A549 (cell line): ENCODE measurements around the gene CALCB.

Source experiments
- EP300 ChIP-seq, 2 experiments: fragments of >200 bp; sonication (Bioruptor Twin); formaldehyde crosslinking; IDR thresholded peaks; 2 replicates in 1 of 2; 3 replicates in 1 of 2; pipeline ENCODE4 v1.6.1; 2016 to 2017
- HOXA7 ChIP-seq: fragments of 250-450 bp; sonication (Bioruptor Pico); IDR thresholded peaks from 2 replicates; pipeline ENCODE4 v1.5.0; 2020; ENCODE audit warnings: mild to moderate bottlenecking, moderate library complexity
- MAZ ChIP-seq: fragments of 150-350 bp; IDR thresholded peaks from 2 replicates; pipeline ENCODE4 v1.6.1; 2014; ENCODE audit warnings: antibody characterized with exemption, low read depth, low read length, borderline replicate concordance
- POLR2A ChIP-seq: IDR thresholded peaks from 2 replicates; pipeline ENCODE4 v1.6.1; 2012; ENCODE audit warnings: mild to moderate bottlenecking, low read length
- RAD21 ChIP-seq, 2 experiments: fragments of >200 bp in 1 of 2; sonication (Bioruptor Twin) in 1 of 2; formaldehyde crosslinking in 1 of 2; IDR thresholded peaks in 1 of 2; conservative IDR thresholded peaks in 1 of 2; 2 replicates in 1 of 2; 3 replicates in 1 of 2; pipeline ENCODE4 v1.6.1; 2012 to 2018; ENCODE audit warnings: inconsistent platforms in 1 of 2
- REST ChIP-seq: fragments of 200-600 bp; sonication (generic); IDR thresholded peaks from 2 replicates; pipeline ENCODE4 v1.6.1; 2016; ENCODE audit warnings: antibody characterized with exemption, mild to moderate bottlenecking, moderate library complexity
- ZC3H11A ChIP-seq: fragments of 450-650 bp; IDR thresholded peaks from 2 replicates; pipeline ENCODE4 v1.6.1; 2014; ENCODE audit warnings: antibody characterized with exemption, mild to moderate bottlenecking
- TF ChIP-seq, protein P1 (sequence below): fragments of >200 bp; sonication (Bioruptor Twin); formaldehyde crosslinking; IDR thresholded peaks from 3 replicates; pipeline ENCODE4 v1.5.1; 2016
- TF ChIP-seq, protein P2 (sequence below): IDR thresholded peaks from 2 replicates; pipeline ENCODE4 v1.6.1; 2012

DNA sequence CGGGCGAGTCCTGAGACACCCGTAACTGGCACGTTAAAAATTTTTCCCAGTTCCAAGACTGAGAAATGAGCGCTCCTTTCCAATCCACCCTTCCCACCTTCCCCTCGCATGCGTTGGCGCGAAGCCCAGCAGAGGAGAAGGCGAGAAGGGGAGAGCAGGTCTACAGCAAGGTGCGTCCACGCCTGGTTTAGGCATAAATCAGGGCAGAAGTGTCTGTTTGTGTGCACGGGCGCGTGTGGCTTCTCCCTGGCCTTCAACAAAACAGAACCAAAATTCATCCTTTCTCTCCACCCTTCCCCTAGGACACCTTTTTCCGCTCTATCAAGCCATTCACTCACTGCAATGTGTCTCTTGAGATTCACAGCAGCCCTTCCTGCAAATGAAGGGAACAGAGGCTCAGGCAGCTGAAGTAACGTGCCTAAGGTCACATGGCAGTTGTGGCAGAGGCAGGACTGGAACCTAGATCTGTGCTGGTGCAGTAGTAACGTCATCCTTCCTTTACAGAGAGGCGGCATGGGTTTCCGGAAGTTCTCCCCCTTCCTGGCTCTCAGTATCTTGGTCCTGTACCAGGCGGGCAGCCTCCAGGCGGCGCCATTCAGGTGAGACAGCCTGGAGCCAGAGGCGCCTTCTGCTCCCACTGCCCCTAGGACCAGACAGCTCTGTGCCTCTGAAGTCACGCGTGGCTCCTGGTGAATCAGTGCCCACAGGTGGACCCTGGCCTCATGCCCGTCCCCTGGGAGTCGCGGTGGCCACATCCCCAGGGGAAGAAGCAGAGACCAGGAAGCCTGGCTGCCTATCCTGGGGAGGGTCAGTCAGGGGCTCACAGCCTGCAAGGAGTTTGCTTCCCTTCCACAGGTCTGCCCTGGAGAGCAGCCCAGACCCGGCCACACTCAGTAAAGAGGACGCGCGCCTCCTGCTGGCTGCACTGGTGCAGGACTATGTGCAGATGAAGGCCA lies 1.1 kb downstream of the CALCB start:
- TF ChIP-seq ZC3H11A (no peak), MAZ (no peak), REST (no peak), EP300 (IDR thresholded peaks at IDR 0.05) (no peak), POLR2A (no peak), RAD21 (conservative IDR thresholded peaks at IDR 0.05 in 1 of 2, IDR thresholded peaks at IDR 0.05 in 1 of 2) (peak; percentile 79 to 80), HOXA7 (no peak)
- TF ChIP-seq, protein P1, sequence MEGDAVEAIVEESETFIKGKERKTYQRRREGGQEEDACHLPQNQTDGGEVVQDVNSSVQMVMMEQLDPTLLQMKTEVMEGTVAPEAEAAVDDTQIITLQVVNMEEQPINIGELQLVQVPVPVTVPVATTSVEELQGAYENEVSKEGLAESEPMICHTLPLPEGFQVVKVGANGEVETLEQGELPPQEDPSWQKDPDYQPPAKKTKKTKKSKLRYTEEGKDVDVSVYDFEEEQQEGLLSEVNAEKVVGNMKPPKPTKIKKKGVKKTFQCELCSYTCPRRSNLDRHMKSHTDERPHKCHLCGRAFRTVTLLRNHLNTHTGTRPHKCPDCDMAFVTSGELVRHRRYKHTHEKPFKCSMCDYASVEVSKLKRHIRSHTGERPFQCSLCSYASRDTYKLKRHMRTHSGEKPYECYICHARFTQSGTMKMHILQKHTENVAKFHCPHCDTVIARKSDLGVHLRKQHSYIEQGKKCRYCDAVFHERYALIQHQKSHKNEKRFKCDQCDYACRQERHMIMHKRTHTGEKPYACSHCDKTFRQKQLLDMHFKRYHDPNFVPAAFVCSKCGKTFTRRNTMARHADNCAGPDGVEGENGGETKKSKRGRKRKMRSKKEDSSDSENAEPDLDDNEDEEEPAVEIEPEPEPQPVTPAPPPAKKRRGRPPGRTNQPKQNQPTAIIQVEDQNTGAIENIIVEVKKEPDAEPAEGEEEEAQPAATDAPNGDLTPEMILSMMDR: peak; percentile 78
- TF ChIP-seq, protein P2, sequence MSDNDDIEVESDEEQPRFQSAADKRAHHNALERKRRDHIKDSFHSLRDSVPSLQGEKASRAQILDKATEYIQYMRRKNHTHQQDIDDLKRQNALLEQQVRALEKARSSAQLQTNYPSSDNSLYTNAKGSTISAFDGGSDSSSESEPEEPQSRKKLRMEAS: peak; percentile 18
